Amygdala (tissue), 56 donors: Measurements from ENCODE around the gene CHAD.

Experiments used
- DNase-seq, 56 donors: peaks; one replicate each; lab custom pipeline; 2025; lab: John Stamatoyannopoulos, UW

CHAD gene

DNA sequence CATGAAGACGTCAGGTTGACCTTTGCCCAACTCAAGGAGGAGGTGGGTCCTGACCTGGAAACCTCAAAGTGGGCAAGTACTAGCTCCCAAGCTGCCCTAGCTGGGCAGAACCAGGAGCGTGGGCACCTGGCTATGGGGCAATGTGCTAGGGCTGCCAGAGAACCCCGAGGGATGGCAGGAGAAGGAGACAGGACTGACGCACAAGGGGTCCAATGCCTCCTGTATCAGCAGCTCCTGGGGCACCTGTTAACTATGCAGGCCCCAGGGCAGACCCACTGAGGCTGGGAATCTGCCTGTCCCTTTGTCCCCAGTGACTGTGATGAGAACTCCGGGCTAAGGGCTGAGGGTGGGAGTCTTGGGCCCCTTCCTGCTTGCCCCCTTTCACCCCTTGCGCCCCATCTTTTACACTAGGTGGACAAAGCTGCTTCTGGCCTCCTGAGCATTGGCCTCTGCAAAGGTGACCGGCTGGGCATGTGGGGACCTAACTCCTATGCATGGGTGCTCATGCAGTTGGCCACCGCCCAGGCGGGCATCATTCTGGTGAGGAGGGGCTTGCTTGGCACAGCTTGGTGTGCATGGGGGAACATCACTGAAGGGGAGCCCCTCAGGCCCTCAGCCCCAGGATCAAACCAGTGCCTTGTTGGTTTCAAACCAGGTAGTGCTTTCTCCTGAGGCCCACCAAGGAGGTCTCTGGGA, 7.7 kb downstream of the CHAD start:
- DNase-seq = no peak

DNA sequence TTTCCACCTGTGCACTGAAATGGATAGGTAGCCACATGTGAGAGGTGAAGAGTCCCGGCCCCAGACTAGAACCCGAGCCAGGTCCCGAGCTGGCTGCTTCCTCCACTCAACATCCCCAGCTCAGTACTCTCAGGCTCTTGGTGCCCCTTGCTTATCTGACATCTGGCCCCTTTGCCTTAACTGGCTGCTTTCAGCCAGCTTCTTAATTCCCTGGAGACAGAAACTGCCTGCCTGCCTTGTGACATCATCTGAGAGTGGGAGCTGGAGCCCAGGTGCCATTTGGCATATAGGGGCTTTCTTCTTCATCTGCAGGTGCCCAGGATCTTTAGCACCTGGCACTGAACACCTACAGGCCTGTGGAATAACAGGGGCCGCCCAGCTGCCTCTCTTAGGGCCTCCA, 8.9 kb downstream of the CHAD start:
- DNase-seq = no peak

DNA sequence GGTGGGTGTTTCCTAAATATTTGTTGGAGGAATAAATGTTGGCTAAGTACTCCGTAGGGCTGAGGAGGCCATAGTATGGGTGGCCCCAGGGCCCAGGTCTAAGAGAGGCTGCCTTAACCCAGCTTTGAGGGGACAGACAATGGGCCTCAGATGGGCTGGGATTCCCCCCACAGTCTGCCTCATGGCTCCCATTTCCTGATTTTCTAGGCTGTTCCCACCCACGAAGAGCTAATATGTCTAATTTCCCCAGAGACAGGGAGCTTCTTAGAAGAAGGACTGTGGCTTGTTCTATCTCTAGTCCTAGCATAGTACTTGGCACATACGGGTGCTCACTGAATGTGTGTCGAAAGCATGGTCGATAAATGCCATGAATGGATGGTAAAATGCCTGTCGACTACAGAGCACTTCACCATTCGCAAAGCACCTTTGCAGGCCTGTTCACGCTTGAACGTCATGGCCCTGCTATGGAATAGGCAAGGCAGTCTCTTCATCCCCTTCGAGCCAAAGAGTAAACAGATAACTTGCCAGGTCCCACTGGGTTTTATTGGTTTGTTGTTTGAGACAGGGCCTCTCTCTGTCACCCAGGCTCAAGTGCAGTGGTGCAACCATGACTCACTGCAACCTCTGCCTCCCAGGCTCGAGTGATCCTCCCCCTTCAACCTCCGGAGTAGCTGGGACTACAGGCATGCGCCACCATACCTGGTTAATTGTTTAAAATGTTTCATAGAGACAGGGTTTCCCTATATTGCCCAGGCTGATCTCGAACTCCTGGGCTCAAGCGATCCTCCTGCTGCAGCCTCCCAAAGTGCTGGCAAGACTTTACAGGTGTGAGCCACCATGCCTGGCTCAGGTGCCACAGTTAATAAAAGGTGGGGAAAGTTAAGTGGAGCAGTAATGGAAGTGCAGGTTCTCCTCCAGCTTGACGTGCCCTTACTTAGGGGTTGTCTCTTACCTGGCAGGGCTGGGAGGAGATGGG, 9.7 kb downstream of the CHAD start:
- DNase-seq = no peak

DNA sequence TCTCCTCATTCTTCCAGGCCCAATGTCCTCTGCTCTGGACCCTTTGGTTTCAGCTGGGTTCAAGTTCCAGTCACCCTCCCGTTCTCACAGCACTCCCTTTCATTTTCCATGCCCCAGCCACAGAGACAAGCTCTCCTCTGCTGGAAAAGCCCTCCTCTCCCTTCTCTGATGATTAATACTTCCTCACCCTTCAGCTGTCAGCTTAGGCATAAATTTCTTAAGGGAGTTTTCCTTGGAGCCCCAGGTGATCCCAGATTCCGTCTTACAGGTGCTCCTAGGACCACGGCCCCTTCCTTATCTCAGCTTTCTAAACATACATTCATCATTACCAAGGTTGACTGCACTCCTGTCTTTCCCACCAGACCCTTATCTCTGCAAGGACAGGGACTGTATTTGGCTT, 10.4 kb downstream of the CHAD start:
- no peak for DNase-seq

DNA sequence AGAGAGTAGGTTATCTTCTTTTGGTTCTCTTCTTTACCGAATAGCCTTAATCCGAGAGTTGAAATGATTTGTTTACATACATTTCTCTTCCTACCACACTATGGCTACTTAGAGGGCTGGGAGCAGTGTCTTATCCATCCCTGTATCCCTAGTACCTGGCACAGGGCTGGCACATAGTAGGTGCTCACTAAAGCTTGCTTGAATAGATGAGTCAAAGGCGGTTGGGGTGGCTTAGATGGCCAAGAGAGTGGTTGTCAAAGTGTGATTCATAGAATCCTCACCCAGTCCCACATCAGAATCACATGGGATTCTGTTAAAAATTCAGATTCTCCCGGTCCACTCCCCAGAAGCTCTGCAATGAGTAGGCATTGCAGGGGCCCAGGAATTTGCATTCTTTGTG, 11.1 kb downstream of the CHAD start:
- no peak for DNase-seq

DNA sequence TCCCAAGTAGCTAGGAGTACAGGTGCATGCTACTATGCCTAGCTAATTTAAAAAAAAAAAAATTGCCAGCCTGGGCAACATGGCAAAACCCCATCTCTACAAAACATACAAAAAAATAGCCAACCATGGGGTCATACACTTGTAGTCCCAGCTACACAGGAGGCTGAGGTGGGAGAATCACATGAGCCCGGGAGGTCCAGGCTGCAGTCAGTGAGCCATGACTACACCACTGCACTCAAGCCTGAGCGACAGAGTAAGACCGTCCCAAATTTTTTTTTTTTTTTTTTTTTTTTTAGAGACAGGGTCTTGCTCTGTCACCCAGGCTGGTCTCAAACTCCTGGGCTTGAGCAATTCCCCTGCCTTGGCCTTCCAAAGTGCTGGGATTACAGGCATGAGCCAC, 14.8 kb downstream of the CHAD start:
- DNase-seq = no peak

DNA sequence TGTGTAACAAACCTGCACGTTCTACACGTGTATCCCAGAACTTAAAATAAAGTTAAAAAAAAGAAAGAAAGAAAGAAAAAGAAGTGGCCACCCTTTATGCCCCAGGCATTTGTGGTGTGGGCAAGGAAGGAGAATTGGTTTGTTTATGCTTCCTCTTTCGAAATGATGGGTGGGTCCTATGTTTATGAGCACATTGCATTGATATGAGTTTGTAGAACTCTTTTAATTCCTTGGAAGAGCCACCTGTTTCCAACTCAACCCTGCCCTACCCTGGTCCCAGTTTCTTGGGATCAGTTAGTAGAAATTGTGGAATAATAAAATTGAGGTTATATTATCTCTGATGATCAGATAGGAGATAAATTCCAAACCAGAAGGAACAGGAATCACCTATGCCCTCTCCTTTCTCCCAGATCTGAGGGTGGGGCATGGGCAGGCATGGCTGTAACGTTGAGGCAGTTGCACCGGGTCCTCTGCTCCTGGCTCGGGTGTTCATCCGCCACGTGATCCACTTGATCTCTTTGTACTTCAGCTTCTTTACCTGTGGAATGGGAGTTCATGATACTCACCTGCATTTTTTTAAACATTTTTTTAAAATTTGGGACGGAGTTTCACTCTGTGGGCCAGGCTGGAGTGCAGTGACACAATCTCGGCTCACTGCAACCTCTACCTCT, 15.9 kb downstream of the CHAD start:
- DNase-seq = no peak

DNA sequence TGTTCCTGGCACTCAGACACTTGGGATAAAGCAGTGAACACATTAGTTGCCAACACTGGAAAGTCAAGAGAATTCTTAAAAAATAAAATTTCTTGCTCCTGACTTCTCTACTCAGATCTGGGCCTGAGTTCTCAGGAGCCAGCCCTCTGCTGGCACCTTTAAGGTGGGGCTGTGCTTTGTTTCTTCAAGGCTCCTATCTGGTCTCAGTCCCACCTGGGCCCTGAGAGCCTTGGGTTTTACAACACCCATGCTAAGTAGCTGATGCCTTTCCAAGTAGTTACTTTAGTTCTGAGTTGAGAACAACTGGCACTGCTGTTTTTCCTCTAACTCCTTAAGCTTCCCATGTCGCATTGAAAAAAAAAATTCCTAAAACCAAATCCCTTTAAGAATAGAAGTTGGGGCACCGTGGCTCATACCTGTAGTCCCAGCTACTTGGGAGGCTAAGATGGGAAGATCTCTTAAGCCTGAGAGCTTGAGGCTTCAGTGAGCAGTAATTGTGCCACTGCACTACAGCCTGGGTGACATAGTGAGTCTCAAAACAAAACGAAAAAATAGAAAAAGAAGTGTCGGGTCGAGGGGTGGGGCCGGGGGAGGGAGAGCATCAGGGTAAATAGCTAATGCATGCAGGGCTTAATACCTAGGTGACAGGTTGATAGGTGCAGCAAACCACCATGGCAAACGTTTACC, 16.6 kb downstream of the CHAD start:
- DNase-seq = no peak

DNA sequence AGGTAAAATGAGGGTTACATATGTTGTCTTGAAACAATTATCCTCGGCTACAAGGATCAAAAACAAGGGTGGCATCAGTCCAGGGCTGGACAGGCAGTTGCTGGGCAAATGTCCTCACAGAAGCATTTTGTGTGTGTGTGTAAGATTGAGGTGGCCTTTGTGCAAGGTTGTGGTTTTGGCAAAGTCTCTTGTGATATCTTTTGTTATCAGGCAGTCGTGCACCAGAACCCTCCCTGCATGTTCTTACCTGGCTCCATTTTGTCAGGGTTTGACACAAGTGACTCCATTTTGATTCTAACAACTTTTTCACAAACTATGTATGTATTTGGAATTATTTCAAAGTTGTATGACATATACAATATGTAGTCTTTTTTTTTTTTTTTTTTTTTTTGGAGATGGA, 20.0 kb downstream of the CHAD start:
- no peak for DNase-seq

DNA sequence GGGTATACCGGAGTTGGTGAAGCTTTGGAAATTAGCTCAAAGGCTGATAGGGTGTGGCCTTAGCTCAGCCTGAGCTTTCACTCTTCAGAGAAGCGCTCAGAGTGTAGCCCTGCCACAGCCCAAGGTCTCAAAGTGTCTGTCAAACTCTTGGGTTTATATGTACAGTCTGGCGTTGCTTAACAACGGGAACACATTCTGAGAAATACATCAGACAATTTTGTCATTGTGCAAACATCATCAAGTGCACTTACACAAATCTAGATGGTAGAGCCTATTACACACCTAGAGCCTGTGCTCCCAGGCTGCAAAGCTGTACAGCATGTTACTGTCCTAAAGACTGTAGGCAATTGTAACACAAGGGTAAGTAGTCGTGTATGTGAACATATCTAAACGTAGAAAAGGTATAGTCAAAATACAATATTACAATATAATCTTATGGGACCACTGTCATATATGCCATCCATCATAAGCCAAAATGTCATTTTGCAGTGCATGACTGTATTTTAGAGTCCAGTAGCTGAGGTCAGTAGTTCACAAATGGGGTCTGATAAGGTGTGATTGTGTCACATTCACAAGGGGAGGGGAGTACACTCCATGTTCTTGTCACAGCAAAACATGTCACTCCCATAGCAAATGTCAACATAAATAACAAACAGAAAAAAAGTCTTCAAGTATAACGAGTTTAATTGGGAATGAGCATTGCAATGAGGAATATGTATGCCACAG, 20.6 kb downstream of the CHAD start:
- DNase-seq = no peak

DNA sequence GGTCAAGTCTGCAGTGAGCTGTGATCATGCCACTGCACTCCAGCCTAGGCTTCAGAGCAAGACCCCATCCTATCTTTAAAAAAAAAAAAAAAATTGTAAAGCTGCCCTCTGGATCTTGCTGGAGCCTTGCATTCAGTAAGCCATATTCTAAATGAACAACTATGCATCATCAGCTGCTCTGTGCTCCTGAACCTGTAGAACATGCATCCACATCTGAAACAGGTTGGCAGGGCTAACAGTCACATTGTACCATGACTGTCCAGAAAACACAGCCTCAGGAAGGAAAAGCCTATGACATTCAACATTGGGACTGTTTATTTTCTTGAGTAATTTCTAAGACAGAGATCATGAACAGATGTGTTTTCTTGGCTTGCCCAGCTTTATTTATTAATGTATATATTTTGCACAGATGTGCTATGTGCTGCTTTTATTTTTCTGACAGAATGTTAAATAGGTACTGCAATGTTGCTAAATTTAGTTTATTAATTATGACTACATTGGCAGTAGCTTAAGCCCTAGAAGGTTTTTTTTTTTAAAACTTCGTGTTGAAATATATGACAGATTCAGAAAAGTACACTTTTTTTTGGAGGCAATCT, 22.9 kb downstream of the CHAD start:
- DNase-seq = no peak

DNA sequence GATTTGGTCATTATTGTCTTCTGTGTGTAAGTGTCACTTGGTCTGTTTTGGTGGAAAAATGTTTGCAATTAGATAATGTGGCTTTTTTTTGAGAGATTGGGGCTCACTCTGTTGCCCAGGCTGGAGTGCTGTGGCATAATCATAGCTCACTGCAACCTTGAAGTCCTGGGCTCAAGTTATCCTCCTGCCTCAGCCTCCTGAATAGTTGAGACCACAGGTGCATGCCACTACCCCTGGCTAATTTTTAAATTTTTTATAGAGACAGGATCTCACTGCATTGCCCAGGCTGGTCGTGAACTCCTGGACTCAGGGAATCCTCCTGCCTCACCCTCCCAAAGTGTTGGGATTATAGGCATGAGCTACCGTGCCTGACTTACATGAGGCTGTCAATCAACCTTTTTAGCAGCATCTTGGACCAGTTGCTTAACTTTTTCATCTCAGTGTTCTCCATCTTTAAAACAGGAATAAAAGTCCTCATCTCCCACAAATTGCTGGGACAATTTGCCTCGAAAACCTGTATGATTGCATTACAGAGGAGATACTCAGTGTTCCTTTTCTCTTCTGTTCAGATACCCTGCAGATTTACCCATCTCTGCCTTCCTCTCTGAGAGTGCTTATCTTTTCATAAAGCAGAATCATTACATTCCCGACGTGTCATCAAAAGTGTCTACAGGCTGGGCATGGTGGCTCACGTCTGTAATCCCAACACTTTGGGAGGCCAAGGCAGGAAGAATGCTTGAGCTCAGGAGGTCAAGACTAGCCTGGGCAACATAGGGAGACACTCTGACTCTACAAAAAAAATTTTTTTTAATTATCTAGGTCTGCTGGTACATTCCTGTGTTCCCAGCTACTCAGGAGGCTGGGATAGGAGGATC, 23.6 kb downstream of the CHAD start:
- DNase-seq = no peak

DNA sequence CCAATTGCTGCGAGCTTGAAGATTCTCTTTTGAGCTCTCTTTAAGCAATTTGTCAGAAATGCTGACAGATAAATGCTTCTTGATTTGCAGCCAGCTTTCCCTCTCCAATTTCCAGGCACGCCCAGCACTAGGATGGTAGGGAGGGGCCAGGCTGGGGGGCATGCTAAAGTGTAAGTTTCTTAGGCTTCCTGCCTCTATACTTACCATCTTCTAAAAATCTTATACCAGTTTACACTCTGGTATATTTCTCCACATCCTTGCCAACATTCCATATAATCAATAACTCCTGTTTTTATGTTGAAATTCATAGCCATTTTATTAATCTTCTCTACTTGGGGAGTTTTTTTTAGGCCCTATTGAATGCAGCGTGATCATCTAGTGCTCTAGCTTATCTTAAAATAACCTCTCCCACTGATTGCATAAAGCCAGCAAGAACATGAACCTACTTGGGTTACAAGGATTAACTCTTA, 25.1 kb downstream of the CHAD start:
- no peak for DNase-seq

DNA sequence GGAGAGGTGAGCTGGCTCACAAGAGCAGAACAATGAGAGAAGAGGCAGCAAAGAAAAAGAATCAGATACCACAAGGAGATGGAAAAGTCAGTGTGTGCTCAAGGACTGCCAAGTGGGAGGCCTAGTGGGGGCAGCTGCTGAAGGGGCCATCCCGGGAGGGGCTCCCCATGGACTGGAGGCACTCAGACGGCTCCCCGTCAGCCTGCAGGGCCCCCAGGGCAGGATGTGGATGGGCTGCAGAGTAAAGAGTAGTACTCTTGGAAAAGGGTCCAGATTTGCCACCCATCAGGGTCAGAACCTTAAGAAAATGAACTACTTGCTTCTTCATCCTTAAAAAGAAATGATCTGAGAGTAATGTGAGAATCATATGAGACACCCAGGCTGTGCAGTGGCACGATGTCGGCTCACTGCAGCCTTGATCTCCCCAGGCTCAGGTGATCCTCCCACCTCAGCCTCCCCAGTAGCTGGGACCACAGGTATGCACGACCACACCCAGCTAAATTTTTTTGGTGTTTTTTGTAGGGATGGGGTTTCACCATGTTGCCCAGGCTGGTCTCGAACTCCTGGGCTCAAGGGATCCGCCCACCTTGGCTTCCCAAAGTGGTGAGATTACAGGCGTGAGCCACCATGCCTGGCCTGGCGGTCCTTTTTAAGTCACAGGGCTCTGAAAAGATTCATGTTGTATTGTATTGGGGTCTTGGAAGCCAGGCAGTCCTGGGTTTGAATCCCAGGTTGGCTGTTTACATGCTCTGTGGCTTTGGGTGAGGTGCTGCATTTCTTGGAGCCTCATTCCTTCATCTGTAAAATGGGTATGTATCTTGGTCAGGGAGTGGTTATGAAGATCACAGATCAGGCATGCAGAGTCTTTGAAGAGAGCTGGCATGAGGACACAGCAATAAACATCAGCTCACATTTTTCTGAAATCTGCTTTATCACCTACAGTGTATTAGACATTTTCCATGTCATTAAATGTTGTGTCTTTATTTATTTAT, 27.5 kb downstream of the CHAD start:
- no peak for DNase-seq

DNA sequence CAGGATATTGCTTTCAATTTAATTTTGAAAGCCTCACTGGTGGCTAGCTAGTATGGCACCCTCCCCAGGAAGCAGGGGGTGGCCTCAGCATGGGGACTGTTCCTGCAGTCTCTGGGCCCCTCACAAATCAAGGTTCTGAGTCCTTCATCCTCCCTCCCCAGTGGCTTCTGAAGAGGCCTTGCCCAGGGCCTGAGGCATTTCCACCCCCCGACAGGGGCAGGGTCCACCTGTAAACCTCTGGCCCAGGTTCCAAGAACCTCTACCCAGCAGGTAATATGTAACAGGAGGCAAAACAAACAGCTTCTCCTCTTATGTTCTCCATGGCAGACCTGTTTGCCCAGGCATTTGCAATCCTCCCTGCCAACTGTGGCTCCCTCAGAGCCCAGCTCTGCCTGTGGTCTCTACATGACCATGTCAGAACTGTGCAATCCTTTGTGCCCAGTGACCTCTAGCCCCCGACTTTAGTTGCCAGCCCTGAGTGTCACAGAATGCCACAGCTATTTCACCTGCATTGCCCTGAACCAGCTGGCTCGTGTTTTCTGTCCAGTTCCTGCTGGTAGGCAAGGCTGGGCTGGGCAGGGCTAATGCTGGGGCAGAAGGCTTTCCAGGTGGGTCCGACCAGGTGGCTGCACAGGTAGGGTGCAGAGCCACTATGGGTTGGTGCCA, 28.4 kb downstream of the CHAD start:
- no peak for DNase-seq

DNA sequence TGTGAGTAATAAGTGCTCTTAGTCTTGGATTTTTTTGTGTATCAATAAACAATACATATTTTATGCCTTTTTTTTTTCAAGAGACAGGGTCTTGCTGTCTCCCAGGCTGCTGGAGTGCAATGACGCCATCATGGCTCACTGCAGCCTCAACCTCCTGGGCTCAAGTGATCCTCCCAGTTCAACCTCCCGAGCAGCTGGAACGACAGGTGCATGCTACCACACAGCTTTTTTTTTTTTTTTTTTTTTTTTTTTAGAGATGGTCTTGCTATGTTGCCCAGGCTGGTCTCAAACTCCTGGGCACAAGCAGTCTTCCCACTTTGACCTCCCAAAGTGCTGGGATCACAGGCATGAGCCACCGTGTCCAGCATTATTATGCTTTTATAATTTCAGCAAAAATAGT, 29.7 kb downstream of the CHAD start:
- DNase-seq = no peak

DNA sequence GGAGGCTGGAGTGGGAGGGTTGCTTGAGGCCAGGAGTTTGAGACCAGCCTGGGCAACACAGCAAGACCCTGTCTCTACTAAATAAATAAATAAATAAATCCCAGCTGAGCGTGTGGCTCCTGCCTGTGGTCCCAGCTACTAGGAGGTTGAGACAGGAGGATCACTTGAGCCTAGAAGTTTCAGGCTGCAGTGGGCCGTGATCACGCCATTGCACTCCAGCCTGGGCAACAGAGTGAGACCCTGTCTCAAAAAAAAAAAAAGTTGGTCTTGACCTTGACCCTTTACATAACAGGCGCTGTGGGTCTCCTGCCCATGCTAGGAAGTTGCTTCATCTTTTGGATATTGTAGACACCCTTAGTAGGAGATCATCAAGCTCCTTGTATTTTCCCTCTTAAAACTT, 31.3 kb downstream of the CHAD start:
- no peak for DNase-seq
